Upper lobe of left lung (tissue), 6 donors: Measurements from ENCODE around the gene BRD7. TPM values are rescaled to one million over a fixed set of nuclear protein-coding genes. Genes with fewer than 3 reads are reported as not detected.

Experiments used
- ATAC-seq, 2 donors: fragments of 200-7000 bp; cut with Tn5 transposase; one replicate each; pipeline ENCODE4 v1.9.1; 2022; ENCODE audit warnings: mild to moderate bottlenecking in 2 of 2, moderate library complexity in 2 of 2; ENCODE audit not compliant: low FRiP score in 2 of 2
- DNase-seq, 2 donors: peaks; one replicate each; pipeline ENCODE4 v3.0.0-alpha.2; 2019 to 2020
- H3K27ac ChIP-seq, 4 donors: fragments of 200-600 bp; sonication (generic); one replicate each; pipeline ENCODE4 v1.5.1; 2016 to 2019
- H3K27me3 ChIP-seq, 4 donors: fragments of 200-600 bp; sonication (generic); one replicate each; pipeline ENCODE4 v1.5.1; 2017 to 2019
- H3K36me3 ChIP-seq, 4 donors: fragments of 200-600 bp; sonication (generic); one replicate each; pipeline ENCODE4 v1.5.1; 2016 to 2019
- H3K4me1 ChIP-seq, 4 donors: fragments of 200-600 bp; sonication (generic); one replicate each; pipeline ENCODE4 v1.5.1; 2018 to 2019
- H3K4me3 ChIP-seq, 4 donors: fragments of 200-600 bp; sonication (generic); one replicate each; pipeline ENCODE4 v1.5.1; 2017 to 2019; ENCODE audit warnings: mild to moderate bottlenecking in 2 of 4, moderate library complexity in 1 of 4
- H3K9me3 ChIP-seq, 4 donors: fragments of 200-600 bp; sonication (generic); one replicate each; pipeline ENCODE4 v1.5.1; 2018 to 2019
- EP300 ChIP-seq, 4 donors: sonication (generic); formaldehyde crosslinking; IDR thresholded peaks; one replicate each; pipeline ENCODE4 v1.5.1; 2017; ENCODE audit warnings: antibody characterized with exemption in 4 of 4, control low read depth in 2 of 4
- POLR2A ChIP-seq, 4 donors: fragments of 450-650 bp; IDR thresholded peaks; one replicate each; pipeline ENCODE4 v1.5.1; 2016 to 2017; ENCODE audit warnings: antibody characterized with exemption in 4 of 4, mild to moderate bottlenecking in 2 of 4
- POLR2AphosphoS5 ChIP-seq, 2 donors: sonication (generic); formaldehyde crosslinking; IDR thresholded peaks; one replicate each; pipeline ENCODE4 v1.5.1; 2017; ENCODE audit warnings: antibody characterized with exemption in 2 of 2
- WGBS, 2 donors: methylation state at CpG; one replicate each; pipeline ENCODE4 v1.1.5; 2017 to 2018; 5-methylcytosine and 5-hydroxymethylcytosine counted together
- total RNA-seq, 6 donors: library from RNA; depleted of rRNA in 4 of 6; stranded (reverse); fragments of >200 nt in 4 of 6; gene quantifications; one replicate each; pipeline versions ENCODE4 v1.1.0 to v1.2.1, GENCODE V29; 2016 to 2021
- TF ChIP-seq, protein P1 (sequence below), 6 experiments: fragments of 450-650 bp in 4 of 6; fragments of 200-600 bp in 2 of 6; sonication (generic) in 2 of 6; IDR thresholded peaks; one replicate each; pipeline ENCODE4 v1.5.1; 2016 to 2019; ENCODE audit warnings: antibody characterized with exemption in 6 of 6
- donor health status: DM: no; HTN: no; CAD: no; lungs with moderate emphysema.
- donor health status: DM: no; HTN: yes; CAD: no; lungs with severe emphysema.

Gene BRD7
- total RNA-seq, 6 donors from 2014 or later = 41.5 to 68.2 (median 53.4) TPM

DNA sequence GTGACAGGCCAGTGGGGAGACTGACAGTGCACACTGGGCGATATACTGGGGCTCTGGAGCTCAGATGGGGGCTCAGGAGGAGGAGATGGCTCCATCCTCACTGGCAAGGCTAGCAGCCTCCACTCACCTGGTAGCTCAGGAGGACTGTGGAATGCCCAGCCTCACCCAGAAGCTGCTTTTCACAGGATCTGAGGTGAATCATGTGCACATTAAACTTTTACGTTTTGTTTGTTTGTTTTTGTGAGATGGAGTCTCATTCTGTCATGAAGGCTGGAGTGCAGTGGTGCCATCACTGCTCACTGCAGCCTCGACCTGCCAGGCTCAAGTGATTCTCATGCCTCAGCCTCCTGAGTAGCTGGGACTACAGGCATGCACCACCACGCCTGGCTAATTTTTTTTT lies 73.8 kb downstream of the BRD7 start:
- Histone ChIP-seq H3K9me3 (no peaks in the 10 kb centered on the region), H3K27me3 (no peaks in the 10 kb centered on the region), H3K4me1 (no peaks in the 10 kb centered on the region), H3K36me3 (peaks cover 0 to 77% (median 42%) of the 10 kb centered on the region in 4 donors), H3K4me3 (no peak overlapping the region), H3K27ac (no peak overlapping the region)
- DNase-seq (no peak), ATAC-seq (no peak)
- TF ChIP-seq POLR2AphosphoS5 (IDR thresholded peaks at IDR 0.05) (no peak), EP300 (IDR thresholded peaks at IDR 0.05) (no peak), POLR2A (IDR thresholded peaks at IDR 0.05) (no peak)
- TF ChIP-seq, protein P1, sequence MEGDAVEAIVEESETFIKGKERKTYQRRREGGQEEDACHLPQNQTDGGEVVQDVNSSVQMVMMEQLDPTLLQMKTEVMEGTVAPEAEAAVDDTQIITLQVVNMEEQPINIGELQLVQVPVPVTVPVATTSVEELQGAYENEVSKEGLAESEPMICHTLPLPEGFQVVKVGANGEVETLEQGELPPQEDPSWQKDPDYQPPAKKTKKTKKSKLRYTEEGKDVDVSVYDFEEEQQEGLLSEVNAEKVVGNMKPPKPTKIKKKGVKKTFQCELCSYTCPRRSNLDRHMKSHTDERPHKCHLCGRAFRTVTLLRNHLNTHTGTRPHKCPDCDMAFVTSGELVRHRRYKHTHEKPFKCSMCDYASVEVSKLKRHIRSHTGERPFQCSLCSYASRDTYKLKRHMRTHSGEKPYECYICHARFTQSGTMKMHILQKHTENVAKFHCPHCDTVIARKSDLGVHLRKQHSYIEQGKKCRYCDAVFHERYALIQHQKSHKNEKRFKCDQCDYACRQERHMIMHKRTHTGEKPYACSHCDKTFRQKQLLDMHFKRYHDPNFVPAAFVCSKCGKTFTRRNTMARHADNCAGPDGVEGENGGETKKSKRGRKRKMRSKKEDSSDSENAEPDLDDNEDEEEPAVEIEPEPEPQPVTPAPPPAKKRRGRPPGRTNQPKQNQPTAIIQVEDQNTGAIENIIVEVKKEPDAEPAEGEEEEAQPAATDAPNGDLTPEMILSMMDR (IDR thresholded peaks at IDR 0.05) = no peak
- 87 to 91% methylated on average over 4 of the region's 4 CpGs for WGBS, 2 donors

DNA sequence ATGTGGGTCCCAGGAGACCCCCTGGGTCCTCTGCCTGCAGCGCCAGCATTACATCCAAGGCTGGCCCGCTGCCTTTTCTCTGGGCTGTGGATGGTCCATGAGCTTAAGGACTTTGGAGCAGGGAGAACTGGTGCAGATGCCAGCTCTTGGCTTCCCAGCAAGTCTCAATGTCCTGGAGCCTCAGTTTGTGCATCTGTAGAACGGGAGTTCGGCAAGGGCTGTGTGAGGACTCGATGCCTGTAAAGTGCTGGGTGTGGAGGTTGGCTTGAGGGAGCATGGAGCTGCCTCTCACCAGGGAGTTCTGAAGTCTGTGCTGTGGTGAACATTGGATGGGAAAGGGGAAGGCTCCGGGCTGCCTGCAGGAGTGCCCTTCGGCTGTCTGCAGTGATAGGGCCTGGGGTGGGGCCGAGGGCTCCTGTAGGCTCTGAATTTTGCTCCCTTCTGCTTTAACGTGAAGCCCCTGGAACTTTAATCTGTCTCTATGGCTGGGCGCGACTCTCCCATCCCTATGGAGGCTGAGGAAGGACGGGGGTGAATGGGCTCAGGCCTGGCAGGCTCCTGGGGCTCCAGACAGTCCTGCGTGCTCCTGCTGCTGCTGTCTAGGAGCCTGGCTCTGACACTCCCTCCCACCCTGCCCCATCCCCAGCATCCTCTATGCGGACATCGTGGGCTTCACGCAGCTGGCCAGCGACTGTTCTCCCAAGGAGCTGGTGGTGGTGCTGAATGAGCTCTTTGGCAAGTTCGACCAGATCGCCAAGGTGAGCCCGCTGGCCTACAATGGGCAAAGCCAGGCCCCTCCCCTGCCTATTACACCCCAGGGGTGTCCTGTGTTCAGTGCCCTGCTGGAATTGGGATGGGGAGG lies 74.6 kb downstream of the BRD7 start:
- ATAC-seq (no peak), DNase-seq (no peak)
- H3K27me3 ChIP-seq = no peaks in the 10 kb centered on the region
- no peak overlapping the region for H3K27ac ChIP-seq
- TF ChIP-seq POLR2AphosphoS5 (IDR thresholded peaks at IDR 0.05) (no peak), POLR2A (IDR thresholded peaks at IDR 0.05) (no peak)
- no peaks in the 10 kb centered on the region for H3K4me1 ChIP-seq
- no peak overlapping the region for H3K4me3 ChIP-seq
- H3K9me3 ChIP-seq = no peaks in the 10 kb centered on the region
- WGBS, 2 donors = 86 to 96% methylated on average over 7 to 20 of the region's 20 CpGs
- peaks cover 0 to 74% (median 43%) of the 10 kb centered on the region in 4 donors for H3K36me3 ChIP-seq

DNA sequence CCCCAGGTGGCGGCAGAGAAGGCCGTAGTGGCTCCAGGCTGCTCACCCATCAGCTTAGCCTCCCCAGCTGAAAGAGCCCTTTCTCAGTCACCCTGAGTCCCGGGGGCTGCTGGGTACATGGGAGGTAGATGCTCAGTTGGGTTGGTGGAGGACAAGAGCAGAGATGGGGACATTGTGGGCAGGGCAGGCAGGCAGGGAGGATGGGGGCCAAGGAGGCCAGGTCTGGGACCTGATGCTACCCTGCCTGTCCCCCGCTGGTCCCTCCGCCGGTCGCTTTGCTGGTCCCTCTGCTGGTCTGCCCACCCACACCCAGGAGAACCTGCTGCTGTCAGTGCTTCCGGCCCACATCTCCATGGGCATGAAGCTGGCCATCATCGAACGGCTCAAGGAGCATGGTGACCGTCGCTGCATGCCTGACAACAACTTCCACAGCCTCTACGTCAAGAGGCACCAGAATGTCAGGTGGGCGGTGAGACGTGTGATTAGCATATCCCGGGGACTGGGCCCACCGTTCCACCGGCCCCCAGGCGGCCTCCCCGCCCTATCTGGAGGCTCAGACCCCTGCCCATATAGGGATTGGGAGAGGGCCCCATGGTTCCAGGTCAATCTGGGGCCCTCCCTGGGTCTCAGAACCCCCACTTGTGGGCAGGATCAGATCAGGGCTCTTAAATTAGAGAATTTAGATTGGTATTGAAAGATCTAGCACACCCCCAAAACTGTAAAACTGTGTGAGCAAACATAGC lies 75.6 kb downstream of the BRD7 start:
- Histone ChIP-seq H3K4me1 (no peaks in the 10 kb centered on the region), H3K27me3 (no peaks in the 10 kb centered on the region), H3K4me3 (no peak overlapping the region), H3K27ac (no peak overlapping the region), H3K9me3 (no peaks in the 10 kb centered on the region), H3K36me3 (peaks cover 0 to 65% (median 38%) of the 10 kb centered on the region in 4 donors)
- TF ChIP-seq, protein P1 (IDR thresholded peaks at IDR 0.05) = no peak
- no peak for TF ChIP-seq EP300 (IDR thresholded peaks at IDR 0.05)
- no peak for TF ChIP-seq POLR2AphosphoS5 (IDR thresholded peaks at IDR 0.05)
- no peak for TF ChIP-seq POLR2A (IDR thresholded peaks at IDR 0.05)
- WGBS, 2 donors = 93 to 95% methylated on average over 7 to 17 of the region's 20 CpGs
- DNase-seq (no peak), ATAC-seq (no peak)

DNA sequence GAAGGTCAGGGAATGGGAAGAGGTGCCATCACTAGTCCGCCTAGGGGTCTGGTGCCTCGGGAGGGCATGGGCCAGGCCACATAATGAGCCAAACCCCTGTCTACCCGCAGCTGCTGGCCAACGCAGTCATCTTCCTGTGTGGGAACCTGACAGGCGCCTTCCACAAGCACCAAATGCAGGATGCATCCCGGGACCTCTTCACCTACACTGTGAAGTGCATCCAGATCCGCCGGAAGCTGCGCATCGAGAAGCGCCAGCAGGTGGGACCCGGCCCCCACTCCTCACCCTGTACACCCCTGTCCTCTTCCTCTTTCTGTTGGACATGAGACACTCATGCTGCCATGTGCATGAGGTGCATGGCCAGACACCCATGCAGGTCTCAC lies 76.2 kb downstream of the BRD7 start:
- H3K36me3 ChIP-seq = peaks cover 0 to 69% (median 36%) of the 10 kb centered on the region in 4 donors
- no peaks in the 10 kb centered on the region for H3K27me3 ChIP-seq
- 94 to 95% methylated on average over 10 to 12 of the region's 12 CpGs for WGBS, 2 donors
- ATAC-seq (no peak), DNase-seq (no peak)
- H3K9me3 ChIP-seq = no peaks in the 10 kb centered on the region
- no peak overlapping the region for H3K27ac ChIP-seq
- TF ChIP-seq, protein P1 (IDR thresholded peaks at IDR 0.05) = no peak
- TF ChIP-seq EP300 (IDR thresholded peaks at IDR 0.05) (no peak), POLR2AphosphoS5 (IDR thresholded peaks at IDR 0.05) (no peak), POLR2A (IDR thresholded peaks at IDR 0.05) (no peak)
- H3K4me3 ChIP-seq = no peak overlapping the region
- H3K4me1 ChIP-seq = no peaks in the 10 kb centered on the region
